IPS DF 6.9 (cell line): ENCODE data around the gene KCNK10.

Experiments used
- DNase-seq: peaks from one replicate; pipeline ENCODE4 v3.0.0-alpha.2; 2013; ENCODE audit warnings: low read depth, low spot score
- H3K27ac ChIP-seq: one replicate; pipeline ENCODE4 v1.5.1; 2013; ENCODE audit warnings: low read length, control low read depth
- H3K27me3 ChIP-seq: 2 replicates; pipeline ENCODE4 v1.6.1; 2013; ENCODE audit warnings: mild to moderate bottlenecking, low read length; ENCODE audit not compliant: control insufficient read depth, insufficient read depth
- H3K36me3 ChIP-seq: 2 replicates; pipeline ENCODE4 v1.6.1; 2013; ENCODE audit warnings: low read length; ENCODE audit not compliant: control insufficient read depth, insufficient read depth
- H3K4me1 ChIP-seq: 2 replicates; pipeline ENCODE4 v1.6.1; 2013; ENCODE audit warnings: low read length; ENCODE audit not compliant: control insufficient read depth, insufficient read depth
- H3K4me3 ChIP-seq: 2 replicates; pipeline ENCODE4 v1.5.1; 2013; ENCODE audit warnings: mild to moderate bottlenecking, low read length
- H3K9me3 ChIP-seq: 2 replicates; pipeline ENCODE4 v1.6.1; 2013; ENCODE audit warnings: low read length, inconsistent platforms; ENCODE audit not compliant: control insufficient read depth, insufficient read depth
- WGBS: extraction: QIAGEN DNeasy Blood & Tissue Kit; methylation state at CpG from one replicate; pipeline ENCODE4 v1.1.7; 2013; ENCODE audit warnings: mixed read lengths, missing lambda C conversion rate; ENCODE audit not compliant: insufficient read length, insufficient coverage; 5-methylcytosine and 5-hydroxymethylcytosine counted together

KCNK10 gene

DNA sequence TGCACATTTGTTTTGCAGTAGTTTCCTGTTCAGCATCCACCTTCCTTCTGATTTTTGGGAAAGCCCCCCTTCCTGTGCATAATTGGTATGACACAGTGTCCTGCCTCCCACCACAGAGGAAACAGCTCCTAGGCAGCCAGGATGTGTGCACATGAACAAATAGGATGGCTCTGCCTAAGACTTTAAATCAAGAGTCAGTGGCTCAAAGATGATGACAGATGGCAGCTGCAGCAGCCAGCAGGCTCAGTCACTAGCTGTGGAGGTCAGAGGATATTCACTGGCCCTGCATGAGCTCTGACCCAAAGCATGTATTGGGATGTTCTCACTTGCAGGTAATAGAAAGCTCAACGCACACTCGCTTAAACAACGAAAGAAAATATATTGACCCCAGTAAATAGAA, 90.3 kb downstream of the KCNK10 start:
- H3K4me3 ChIP-seq: no peak overlapping the region
- H3K4me1 ChIP-seq: no peaks in the 10 kb centered on the region; the same call in 1 of the 2 replicates
- H3K27ac ChIP-seq: no peak overlapping the region
- WGBS: no CpG with 5 or more reads among the region's 3 CpGs
- no peaks in the 10 kb centered on the region for H3K36me3 ChIP-seq
- no peaks in the 10 kb centered on the region for H3K9me3 ChIP-seq
- no peaks in the 10 kb centered on the region for H3K27me3 ChIP-seq
- DNase-seq: no peak

DNA sequence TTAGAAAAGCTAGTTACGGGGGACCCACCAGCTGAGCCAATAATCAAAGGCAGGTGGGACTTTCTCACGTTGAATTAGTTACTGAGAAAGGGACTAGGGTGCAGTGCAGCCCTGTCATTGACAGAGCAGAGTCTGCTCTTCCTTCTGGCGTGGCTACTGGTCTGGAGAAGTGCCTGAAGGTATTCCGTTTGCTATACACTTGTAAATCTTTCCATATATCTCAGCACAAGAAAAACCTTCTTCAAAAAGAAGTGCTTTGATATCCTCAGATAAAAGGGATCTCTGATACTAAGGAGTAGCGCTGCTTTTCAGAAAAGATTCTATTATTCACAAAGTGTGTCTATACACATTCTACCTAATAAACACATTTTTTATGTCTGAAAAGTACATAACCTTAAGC, 91.5 kb downstream of the KCNK10 start:
- Histone ChIP-seq H3K9me3 (no peaks in the 10 kb centered on the region), H3K27me3 (no peaks in the 10 kb centered on the region), H3K27ac (no peak overlapping the region), H3K4me3 (no peak overlapping the region), H3K4me1 (no peaks in the 10 kb centered on the region; the same call in 1 of the 2 replicates), H3K36me3 (no peaks in the 10 kb centered on the region)
- WGBS: no CpG with 5 or more reads among the region's 5 CpGs
- DNase-seq: no peak

DNA sequence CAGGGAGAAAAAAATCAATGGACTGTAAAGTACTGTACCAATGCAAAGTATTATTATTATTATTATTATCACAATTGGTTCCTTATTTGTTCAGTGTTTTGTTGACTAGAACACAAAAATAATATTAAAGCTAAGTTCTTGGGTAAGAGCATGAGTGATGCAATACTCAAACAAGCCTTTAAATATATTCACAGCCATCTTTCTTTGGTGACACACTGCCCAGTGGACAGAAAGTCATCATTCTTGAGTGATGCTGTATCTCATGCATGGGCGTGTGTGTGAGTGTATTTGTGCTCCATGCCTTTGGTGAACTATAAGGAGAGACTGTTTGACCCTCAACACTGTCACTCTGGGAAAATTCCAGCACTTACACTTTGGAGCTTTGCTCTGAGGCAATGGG, 93.6 kb downstream of the KCNK10 start:
- Histone ChIP-seq H3K4me1 (no peaks in the 10 kb centered on the region), H3K36me3 (no peaks in the 10 kb centered on the region), H3K27me3 (no peaks in the 10 kb centered on the region), H3K4me3 (no peak overlapping the region), H3K9me3 (no peaks in the 10 kb centered on the region), H3K27ac (no peak overlapping the region)
- DNase-seq: no peak
- no CpG with 5 or more reads among the region's 1 CpG for WGBS

DNA sequence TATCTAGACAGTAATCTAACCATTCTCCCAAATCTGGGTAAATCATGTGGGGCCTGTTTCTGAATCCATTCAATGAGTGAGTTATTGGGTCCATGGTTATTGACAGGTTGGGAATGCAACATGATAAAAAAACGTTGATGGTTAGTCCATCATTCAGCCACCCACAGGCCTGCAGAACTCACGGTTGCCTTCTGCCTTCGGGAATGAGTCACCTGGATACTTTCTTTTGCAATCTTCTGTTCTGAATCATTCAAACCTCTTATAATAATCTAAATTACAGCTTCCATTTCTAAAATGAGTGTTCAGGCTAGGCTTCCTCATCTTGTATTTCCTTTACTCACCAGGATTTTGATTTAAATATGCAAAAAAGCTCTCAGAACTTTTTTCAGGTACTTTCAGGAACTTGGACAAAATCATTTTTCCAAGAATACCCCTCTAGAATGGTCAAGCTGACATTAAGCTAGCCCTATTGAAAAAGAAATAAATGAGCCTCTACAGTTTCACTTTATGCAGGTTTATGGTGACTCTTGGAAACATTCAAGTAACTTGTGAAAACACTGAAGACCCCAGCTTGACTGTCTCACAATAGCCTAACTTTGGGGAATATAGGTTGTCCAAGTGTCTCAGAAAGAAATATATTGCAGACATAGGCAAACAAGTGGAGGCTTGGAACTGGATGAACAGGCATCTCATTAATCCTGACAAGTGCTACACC, 94.4 kb downstream of the KCNK10 start:
- no peaks in the 10 kb centered on the region for H3K27me3 ChIP-seq
- no CpG with 5 or more reads among the region's 3 CpGs for WGBS
- H3K27ac ChIP-seq: no peak overlapping the region

DNA sequence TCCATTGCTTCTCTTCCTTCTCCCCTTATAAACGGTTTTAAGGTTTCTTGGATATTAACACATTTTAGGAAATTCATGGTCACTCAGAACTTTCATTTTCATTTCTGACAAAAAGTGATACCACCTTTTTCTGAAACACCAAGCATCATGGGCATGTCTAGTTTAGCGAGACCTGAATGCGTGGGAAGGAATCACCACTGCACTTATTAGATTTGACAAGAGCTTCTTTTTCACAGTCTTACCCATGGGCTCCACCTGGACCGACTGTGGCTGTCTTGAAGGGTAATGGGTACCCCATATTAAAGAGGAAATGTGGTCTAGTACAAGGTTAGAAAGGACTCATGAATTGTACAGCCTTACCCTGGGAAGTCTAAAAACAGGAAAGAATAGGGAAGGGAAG, 95.4 kb downstream of the KCNK10 start:
- no peaks in the 10 kb centered on the region for H3K27me3 ChIP-seq
- WGBS: no CpG with 5 or more reads among the region's 4 CpGs
- no peaks in the 10 kb centered on the region for H3K9me3 ChIP-seq
- H3K4me3 ChIP-seq: no peak overlapping the region
- H3K27ac ChIP-seq: no peak overlapping the region
- no peak for DNase-seq
- no peaks in the 10 kb centered on the region for H3K36me3 ChIP-seq
- H3K4me1 ChIP-seq: no peaks in the 10 kb centered on the region

More for the DNA sequence above, 94.4 kb downstream of the KCNK10 start:
- Histone ChIP-seq H3K4me1 (no peaks in the 10 kb centered on the region), H3K4me3 (no peak overlapping the region), H3K9me3 (no peaks in the 10 kb centered on the region), H3K36me3 (no peaks in the 10 kb centered on the region)
- DNase-seq: no peak

DNA sequence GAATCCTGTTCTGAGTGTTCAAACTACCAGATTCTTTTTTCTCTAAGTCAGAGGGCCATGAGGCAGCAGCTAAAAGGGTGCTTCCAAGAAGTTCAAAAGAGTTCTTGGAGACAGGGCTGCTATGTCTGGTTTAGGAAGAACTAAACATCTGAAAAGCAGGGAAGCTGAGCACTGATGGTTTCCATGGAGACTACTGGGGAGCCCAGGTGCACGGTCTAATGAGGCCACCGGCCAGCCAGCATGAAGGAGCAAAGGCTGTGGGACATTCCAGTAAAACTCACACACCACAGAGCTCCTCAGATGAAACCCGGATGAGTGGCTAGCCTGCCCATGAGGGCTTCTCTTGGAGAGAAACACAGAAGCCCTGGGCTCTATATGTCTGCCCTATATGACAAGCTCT, 97.3 kb downstream of the KCNK10 start:
- no peak for DNase-seq
- no peaks in the 10 kb centered on the region for H3K4me1 ChIP-seq
- no CpG with 5 or more reads among the region's 3 CpGs for WGBS
- H3K36me3 ChIP-seq: no peaks in the 10 kb centered on the region
- no peak overlapping the region for H3K4me3 ChIP-seq
- H3K27me3 ChIP-seq: no peaks in the 10 kb centered on the region
- H3K27ac ChIP-seq: no peak overlapping the region
- no peaks in the 10 kb centered on the region for H3K9me3 ChIP-seq

DNA sequence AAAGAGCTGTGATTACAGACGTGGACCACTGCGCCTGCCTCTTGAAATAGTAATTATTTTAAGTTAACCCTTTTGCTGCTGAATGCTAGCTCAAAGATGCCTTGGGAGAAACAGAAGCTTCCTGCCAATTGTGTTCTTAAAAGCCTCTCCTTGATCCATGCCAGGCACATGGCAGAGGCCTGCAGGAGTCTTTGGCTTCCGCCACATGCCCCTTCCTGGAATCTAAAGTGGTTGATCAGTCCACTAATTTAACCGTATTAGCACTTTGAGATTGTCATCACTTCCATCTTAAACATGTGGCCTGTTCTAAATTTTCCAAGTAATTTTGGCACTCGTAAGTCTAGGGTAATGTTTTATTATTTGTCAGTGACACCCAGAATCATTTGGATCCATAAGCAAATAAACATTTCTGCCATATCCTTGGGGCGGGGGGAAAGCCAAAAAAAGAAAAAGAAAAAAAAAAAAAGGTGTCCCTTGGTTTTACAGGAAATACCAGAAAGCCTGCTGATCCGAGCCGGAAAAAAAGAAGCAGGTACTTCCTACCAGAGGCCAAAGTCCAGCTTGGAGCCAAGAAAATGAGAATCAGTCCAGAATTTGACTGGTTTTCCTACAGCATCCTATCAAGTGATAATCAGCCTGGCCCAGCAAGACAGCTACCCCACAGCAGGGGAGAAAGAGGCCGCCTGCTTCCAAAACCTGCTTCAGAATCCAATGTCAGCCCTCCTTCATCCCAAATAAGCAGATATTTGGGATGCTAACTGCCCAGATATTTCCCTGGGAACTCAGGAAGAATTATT, 104.8 kb downstream of the KCNK10 start:
- Histone ChIP-seq H3K9me3 (no peaks in the 10 kb centered on the region), H3K27ac (no peak overlapping the region), H3K36me3 (no peaks in the 10 kb centered on the region), H3K27me3 (no peaks in the 10 kb centered on the region), H3K4me3 (no peak overlapping the region), H3K4me1 (no peaks in the 10 kb centered on the region)
- no CpG with 5 or more reads among the region's 9 CpGs for WGBS
- DNase-seq: no peak

DNA sequence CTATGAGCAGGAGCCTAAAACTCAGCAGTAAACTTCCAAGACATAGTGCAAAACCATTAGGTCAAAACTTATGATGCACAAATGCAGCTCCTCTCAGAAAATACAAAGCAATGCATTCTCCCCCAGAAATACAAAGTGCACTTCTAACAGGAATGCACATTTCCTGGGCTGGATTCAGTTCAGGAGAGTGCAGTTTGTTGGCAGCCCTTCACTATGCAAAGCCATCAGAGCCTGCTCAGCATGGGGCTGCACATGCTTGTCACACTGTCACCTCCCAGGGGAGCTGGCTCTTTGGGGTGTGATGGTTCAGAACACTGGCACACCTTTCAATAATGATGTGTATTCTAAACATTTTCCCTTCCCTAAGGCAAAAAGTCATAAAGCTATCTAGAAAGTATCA, 110.4 kb downstream of the KCNK10 start:
- Histone ChIP-seq H3K27ac (no peak overlapping the region), H3K27me3 (no peaks in the 10 kb centered on the region)
- DNase-seq: no peak

DNA sequence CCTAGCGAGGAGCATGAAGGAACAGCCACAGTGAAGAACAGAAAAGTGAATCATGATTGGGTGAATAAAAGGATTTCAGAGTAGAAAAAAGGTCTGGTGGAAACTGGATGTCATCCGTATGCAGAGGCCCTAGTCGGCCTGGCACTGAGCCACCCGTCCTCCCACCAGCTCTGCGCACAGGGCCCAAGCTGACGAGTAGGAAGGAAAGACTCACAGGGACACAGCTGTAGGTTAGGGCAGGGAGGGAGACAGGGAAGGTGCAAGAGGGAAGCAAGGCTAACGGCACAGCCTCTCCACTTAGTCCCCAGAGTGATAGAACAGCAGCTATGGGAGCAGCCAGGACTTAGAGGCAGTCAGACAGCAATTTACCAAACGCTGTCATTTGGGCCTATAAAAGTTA, 112.6 kb downstream of the KCNK10 start:
- Histone ChIP-seq H3K27ac (no peak overlapping the region), H3K4me3 (no peak overlapping the region), H3K27me3 (no peaks in the 10 kb centered on the region), H3K36me3 (no peaks in the 10 kb centered on the region), H3K4me1 (no peaks in the 10 kb centered on the region), H3K9me3 (no peaks in the 10 kb centered on the region)
- no peak for DNase-seq
- no CpG with 5 or more reads among the region's 8 CpGs for whole genome bisulfite sequencing

More for the DNA sequence above, 110.4 kb downstream of the KCNK10 start:
- no peaks in the 10 kb centered on the region for H3K9me3 ChIP-seq
- H3K4me1 ChIP-seq: no peaks in the 10 kb centered on the region
- no peak overlapping the region for H3K4me3 ChIP-seq
- no peaks in the 10 kb centered on the region for H3K36me3 ChIP-seq

DNA sequence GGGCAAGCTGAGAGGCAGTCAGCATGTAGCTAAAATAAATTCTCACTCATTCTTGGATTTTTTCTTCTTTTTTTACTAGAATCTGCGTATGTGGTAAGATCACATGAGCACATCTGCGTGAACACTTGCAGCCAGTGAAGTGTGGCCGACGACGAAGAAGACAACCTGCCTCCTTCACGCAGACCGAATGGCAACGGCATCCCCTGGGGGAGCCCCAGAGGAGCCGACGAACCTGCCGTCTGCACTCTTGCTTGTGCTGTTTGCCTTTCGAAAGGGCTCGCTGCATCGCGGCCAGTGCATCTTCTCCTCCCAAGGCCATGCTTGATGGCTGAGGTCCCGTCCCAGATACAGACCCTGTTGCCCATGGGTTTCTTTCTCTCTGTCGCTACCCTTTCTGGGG, 113.8 kb downstream of the KCNK10 start:
- H3K4me3 ChIP-seq: no peak overlapping the region
- H3K36me3 ChIP-seq: no peaks in the 10 kb centered on the region
- DNase-seq: no peak
- no peaks in the 10 kb centered on the region for H3K4me1 ChIP-seq
- H3K27me3 ChIP-seq: no peaks in the 10 kb centered on the region
- H3K9me3 ChIP-seq: no peaks in the 10 kb centered on the region
- no peak overlapping the region for H3K27ac ChIP-seq
- WGBS: no CpG with 5 or more reads among the region's 17 CpGs

DNA sequence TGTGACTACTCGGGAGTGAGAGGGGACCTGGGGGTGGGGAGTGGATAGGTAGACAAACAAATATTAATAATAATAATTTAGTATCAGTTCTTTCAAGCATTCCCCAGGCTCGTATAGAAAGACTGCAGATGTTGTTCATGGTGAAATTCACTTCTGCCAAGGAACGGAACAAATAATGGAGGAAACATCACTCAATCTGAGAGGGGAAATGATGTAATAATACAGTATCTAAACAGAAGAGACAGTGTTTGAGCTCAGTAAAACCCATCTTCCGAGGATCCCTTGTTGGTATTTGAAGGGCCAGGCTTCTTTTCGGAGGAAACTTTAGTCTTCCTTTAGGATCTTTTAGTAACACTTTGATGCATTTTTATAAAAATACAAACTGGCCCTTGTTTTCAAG, 114.2 kb downstream of the KCNK10 start:
- Histone ChIP-seq H3K27me3 (no peaks in the 10 kb centered on the region), H3K9me3 (no peaks in the 10 kb centered on the region), H3K4me1 (no peaks in the 10 kb centered on the region), H3K4me3 (no peak overlapping the region), H3K36me3 (no peaks in the 10 kb centered on the region), H3K27ac (no peak overlapping the region)
- no CpG with 5 or more reads among the region's 5 CpGs for WGBS
- DNase-seq: no peak
